Stimulated activated CD8-positive, alpha-beta memory T cell treated with anti-CD3 and anti-CD28 coated beads, Interleukin-15, amount 100 ng/mL, for 24 hours (primary cell): ENCODE data around the gene PRTN3.
"Not testable (repeated sequence)": the region's sequence is repeated elsewhere in the genome, so short reads cannot be mapped to it uniquely, and the experiment has no call there.

ENCODE experiments used
- DNase-seq: peaks from one replicate; pipeline ENCODE4 v3.0.0-alpha.2; 2020; ENCODE audit warnings: low read depth

Gene PRTN3

DNA sequence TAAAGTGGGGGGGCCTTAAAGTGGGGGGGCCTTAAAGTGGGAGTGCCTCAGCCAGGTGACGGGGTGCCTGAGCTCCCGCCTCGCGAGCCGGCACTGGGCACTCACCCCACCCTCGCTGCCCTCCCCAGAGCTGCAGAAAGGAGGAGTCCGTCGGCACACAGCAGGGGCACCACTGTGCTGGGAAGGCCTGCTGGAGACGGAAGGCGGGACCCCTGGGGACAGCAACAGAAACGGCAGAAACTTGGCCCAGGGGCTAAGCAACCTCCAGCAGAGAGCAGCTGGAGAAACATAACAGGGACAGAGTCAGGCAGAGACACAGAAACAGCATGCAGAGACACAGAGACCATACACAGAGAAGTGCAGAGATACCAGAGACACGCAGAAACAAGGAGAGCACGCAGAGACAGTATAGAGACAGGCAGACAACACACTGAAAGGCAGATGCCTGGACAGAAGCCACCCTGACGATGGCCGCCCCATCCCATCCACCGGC lies 26.5 kb downstream of the PRTN3 start:
- no peak for DNase-seq

DNA sequence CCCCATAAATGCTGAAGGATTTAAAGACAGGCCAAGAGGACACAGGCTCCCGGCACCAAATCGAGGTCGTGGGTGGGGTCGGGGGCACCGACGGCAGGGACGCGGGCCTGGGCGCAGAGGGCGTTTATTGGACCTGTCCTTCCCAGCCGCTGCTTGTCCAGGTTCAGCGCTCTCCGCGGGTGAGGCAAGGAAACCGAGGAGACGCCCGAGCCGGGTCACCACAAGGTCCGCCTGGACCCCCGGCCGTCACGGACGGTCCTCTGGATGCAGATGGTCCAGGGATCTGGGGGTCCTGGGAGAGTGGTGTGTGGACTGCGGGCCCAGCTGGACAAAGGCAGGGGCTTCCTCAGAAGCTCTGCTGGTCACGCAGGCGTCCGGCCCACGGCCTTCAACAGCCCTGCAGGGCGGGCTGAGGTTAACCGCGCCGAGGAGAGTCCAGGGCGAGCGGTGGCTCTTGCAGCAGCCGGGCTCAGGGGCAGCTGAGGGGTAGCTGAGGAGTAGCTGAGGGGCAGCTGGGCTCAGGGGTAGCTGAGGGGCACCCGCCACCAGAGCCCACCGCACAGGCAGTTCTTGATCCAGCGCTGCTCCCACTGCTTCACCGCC lies 27.2 kb downstream of the PRTN3 start:
- DNase-seq = no peak

DNA sequence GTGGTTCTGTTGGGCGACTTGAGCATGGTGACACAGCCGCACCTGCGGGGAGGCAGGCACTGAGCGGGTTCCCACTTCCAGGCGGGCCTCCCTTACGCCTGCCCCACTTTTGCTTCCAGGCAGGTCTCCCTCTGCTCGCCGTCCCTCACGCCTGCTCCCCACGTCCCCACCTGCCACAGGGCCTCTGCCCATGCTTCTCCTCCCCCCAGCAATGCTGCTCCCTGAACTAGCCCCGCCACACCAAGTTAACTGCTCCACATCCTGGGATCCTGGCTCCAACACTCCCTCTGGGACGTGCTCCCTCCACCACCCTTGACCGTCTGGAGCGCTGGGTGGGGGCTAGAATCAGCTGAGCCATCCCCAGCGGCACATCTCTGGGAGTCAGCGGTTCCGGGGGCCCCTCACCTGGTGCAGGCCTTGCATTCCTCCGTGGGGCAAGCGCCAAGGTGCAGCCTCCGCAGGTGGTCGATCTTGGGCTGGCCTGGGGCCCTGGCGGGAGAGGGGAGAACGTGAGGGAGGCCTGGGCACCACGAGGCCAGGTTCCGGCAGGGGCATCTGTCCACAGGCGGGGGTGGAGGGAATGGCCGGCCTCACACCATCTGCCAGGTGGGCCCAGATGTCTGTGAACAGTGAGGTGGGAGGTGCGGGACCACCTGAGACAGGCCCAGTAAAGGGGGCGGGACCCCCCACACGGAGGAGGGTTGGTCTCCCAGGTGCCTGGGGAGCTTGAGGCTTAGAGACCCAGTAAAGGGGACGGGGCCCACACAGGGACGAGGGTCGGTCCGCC lies 27.9 kb downstream of the PRTN3 start:
- no peak for DNase-seq

DNA sequence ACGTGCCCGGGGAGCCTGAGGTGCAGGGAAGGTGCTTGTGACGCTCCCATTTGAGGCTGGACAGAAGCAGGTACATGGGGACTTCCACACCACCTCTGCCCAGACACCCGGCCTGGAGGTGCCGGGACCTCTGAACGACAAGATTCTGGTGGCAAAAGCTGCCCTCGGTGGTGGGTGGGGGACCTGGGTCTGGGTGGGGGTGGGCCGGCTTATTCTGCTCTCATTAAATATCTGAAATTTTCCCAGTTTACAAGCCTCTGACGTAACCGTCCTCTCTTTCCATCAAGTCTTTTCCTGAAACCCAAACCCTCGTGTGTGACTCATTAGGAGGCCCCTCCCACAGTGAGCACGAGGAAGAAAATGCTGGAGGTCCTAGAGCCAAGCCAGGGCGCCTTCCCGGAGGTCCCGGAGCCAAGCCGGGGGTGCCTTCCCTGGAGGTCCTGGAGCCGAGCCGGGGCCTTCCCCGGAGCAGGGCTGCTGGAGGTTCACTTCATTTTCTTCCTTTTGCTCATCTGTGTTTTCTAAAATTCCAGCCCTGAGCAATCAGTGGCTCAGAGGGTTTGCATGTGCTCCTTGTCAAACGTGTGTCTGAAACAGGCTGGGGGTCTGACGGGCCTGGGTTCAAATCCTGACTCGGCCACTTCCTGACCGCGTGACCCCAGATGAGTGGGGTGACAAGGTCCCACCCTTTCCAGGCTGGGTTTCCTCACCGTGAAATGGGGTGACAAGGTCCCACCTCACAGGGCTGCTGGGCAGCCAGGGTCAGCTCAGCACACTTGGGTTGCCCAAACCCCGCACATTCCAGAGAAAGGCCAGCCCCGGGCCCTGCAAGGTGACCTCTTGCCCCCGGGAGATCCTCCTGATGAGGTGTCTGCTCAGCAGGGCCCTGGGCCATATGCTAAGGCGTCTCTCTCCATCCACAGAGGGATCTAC lies 28.7 kb downstream of the PRTN3 start:
- DNase-seq = no peak

DNA sequence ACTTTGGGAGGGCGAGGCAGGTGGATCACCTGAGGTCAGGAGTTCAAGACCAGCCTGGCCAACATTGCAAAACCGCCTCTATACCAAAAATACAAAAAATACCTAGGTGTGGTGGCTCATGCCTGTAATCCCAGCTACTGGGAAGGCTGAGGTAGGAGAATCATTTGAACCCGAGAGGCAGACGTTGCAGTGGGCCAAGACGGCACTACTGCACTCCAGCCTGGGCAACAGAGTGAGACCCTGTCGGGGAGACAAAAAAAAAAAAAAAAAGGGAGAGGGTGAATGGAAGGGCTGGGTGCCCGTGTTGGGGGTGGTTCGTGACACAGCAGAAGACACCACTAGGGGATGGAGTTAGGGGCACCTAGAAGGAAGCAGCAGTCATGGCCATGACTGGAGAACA lies 29.5 kb downstream of the PRTN3 start:
- DNase-seq = no peak

DNA sequence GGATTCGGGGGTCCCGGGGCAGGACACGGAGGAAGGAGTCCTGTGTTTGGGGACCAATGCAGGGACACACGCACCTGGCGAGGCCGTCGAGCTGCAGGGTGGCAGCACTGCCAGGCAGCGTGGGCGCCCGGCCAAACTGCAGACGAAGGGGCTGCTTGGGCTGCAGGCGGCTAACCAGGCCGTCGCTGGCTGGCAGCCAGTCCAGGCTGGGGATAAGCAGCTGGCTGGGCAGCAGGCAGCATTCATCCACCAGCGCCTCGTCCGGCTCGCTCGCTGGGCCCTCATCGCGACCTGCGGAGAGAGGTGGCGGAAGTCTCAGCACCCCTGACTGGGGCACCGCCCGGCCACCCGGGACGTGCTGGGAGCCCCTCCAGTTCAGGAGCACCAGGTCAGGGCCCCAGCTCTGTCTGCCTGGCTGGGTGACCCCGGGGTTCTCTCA lies 30.2 kb downstream of the PRTN3 start:
- no peak for DNase-seq

DNA sequence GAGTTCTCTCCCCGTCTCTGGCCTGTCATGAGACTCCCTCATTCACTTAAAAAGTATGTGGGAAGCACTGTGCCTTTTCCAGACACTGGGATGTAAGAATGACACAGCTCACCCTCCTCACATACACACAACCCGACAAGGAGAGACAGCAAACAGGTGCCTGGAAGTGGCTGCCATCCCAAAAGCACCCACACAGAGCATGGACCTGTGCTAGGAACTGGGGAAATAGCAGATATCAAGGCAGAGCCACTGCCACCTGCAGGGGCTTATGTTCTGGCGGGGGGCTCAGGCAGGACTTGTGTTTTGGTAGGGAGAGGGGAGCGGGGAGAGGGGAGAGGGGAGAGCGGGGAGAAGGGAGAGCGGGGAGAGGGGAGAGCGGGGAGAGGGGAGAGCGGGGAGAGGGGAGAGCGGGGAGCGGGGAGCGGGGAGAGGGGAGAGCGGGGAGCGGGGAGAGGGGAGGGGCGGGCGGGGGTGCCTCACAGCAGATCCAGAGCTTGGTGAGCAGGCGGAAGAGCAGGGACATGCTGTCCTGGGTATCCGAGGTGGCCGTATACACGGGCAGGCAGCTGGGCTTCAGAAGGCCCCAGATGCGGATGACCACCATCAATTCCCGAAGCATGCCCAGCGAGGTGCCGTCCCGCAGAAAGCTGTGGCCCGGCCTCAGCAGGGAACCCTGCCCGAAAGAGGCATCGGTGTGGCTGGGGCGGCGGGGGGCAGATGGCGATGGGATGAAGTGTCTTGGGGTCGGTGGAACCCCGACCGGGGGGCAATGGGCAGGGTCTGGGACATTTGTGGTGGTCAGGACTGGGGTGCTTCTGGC lies 30.9 kb downstream of the PRTN3 start:
- no peak for DNase-seq

DNA sequence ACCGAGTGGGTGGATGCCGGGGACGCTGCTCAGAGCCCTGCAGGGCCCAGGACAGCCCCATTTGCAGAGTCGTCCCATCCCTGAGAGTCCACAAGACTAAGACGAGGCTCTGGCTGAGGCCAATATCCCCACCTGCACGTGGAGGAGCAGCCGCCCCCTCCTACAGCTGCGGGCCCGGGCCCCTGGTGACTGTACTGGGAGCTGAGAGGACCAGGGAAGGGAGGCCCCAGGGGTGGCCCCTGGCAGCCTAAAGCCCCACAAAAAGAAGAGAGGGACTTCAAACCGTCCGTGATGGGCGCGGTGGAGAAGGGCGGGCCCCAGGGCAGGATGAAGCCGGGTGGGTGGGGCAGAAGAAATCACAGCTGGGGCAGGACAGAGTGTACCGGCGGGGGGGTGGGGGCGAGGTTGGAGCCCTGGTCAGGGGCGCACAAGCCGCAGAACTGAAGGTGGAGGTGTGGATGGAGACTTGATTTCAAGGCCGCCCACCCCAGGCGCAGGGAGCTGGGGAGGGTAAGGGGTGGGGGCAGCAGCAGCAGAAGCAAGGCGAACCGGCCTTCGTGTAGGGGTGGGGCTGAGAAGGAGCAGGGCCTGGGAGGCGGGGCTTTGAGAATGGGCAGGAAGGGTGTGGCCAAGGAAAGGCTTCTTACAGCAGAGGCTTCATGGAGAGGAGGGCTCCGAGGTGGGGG lies 31.6 kb downstream of the PRTN3 start:
- peak; percentile 28 for DNase-seq

DNA sequence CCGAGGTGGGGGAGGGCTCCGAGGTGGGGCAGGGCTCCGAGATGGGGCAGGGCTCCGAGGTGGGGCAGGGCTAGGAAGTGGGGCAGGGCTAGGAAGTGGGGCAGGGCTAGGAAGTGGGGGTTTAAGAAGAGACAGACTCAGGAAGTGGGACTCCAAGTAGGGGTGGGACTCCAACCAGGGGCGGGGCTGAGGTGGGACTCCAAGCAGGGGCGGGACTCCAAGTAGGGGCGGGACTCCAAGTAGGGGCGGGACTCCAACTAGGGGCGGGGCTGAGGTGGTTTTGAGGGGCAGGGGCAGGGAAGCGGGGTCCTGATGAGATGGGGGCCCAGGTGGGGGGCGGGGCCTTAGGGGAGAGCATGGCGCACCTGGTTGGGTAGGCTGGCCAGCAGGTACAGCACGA lies 32.3 kb downstream of the PRTN3 start:
- DNase-seq = no peak

DNA sequence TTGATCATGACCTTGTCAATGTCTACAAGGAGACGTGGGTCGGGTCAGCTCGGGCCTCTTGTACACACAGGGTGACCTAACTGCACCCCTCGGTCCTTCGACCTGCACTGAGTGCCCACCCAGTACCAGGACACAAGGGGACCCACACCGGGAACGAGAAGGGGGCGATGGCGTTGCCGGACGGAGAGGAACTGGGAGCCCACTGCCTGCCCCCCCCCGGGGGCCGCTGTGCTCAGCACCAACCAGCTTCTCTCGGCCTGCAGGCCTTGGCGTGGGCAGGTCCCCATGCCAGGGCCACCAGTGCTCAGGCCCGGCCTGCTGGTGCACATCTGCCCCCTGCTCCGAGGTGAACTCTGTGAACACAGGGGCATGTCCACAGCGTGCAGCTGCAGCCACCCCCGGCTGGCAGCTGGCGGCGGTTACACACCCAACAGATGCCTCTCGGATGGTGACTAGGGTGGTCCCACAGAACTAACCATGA lies 32.8 kb downstream of the PRTN3 start:
- no peak for DNase-seq

DNA sequence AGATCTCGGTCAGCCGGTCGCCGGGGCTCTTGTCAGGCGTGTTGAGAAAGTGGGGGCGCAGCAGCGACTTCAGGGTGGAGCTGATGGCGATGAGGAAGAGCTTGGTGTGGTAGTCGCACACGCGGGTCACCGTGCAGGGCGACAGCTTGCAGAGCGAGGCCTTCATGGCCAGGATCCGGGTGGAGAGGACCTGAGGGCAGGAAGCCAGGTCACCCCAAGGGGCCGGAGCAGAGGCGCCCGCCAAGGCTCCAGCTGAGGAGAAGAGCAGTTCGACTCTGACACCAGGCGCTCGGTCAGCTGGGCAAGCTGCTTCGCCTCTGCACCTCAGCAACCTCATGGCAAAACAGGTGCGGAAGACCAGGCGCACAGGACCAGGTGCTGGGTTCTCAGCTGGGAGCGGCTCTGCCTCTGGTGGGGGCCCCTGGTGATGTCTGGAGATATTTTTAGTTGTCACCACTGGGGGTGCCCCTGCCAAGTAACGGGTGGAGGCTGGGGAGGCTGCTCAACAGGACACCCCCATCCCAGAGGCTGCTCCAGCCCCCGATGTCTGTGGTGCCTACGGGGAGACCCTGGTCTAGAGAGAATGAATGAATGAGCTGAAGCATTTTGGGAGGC lies 34.6 kb downstream of the PRTN3 start:
- DNase-seq = no peak

DNA sequence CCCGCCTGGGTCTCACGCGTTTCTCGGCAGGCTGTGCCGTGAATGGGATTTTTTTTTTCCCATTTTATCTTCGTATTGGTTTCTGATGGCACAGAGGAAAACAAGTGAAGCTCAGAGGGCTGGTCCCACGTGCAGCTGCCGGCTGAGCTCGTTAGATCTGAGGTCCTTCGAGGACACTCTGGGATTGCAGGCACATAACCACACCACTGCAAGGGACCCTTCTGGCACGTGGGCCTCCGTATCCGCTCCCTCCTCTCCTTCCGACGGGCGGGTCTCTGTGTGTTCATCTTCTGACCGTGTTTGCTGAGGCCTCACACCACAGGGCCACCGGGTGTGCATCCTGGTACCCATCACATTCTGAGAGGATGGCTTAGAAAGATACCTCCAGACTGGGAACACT lies 35.3 kb downstream of the PRTN3 start:
- DNase-seq = no peak

DNA sequence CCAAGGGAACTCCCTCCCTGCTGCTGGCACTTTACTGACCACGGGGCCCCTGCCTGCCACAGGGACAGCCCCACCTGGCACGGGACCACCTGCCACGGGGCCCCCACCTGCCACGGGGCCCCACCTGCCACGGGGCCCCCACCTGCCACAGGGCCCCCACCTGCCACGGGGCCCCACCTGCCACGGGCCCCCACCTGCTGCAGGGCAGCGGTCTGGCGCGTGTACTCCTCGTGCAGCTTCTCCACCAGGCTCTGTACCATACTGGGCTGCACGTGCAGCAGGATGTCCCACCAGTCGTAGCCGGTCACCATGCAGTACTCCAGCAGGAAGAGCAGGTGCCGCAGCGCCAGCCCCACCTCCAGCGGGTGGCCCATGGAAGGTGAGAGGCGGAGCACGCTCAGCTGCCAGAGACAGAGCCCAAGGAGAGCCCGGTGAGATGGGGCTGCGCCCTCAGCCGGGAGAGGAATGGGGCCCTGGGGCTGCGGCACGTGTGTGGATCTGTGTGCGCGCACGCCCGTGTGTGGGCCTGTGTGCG lies 36.0 kb downstream of the PRTN3 start:
- no peak for DNase-seq

DNA sequence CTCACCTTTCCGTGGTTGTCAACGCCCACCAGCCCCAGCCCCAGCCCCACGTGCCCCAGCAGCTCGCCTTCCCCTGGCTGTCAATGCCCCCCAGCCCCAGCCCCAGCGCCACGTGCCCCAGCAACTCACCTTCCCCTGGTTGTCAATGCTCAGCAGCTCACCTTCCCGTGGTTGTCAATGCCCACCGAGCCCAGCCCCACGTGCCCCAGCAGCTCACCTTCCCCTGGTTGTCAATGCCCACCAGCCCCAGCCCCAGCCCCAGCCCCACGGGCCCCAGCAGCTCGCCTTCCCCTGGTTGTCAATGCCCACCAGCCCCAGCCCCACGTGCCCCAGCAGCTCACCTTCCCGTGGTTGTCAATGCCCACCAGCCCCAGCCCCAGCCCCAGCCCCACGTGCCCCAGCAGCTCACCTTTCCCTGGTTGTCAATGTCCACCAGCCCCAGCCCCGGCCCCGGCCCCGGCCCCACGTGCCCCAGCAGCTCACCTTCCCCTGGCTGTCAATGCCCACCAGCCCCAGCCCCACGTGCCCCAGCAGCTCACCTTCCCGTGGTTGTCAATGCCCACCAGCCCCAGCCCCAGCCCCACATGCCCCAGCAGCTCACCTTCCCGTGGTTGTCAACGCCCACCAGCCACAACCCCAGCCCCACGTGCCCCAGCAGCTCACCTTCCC lies 37.3 kb downstream of the PRTN3 start:
- not testable (repeated sequence) for DNase-seq

DNA sequence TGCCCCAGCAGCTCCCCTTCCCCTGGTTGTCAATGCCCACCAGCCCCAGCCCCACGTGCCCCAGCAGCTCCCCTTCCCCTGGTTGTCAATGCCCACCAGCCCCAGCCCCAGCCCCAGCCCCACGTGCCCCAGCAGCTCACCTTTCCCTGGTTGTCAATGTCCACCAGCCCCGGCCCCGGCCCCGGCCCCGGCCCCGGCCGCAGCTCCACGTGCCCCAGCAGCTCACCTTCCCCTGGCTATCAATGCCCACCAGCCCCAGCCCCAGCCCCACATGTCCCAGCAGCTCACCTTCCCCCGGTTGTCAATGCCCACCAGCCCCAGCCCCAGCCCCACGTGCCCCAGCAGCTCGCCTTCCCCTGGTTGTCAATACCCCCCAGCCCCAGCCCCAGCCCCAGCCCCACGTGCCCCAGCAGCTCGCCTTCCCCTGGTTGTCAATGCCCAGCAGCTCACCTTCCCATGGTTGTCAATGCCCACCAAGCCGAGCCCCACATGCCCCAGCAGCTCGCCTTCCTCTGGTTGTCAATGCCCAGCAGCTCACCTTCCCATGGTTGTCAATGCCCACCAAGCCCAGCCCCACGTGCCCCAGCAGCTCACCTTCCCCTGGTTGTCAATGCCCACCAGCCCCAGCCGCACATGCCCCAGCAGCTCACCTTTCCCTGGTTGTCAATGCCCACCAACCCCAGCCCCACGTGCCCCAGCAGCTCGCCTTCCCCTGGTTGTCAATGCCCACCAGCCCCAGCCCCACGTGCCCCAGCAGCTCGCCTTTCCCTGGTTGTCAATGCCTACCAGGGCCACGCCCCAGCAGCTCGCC lies 38.2 kb downstream of the PRTN3 start:
- not testable (repeated sequence) for DNase-seq

DNA sequence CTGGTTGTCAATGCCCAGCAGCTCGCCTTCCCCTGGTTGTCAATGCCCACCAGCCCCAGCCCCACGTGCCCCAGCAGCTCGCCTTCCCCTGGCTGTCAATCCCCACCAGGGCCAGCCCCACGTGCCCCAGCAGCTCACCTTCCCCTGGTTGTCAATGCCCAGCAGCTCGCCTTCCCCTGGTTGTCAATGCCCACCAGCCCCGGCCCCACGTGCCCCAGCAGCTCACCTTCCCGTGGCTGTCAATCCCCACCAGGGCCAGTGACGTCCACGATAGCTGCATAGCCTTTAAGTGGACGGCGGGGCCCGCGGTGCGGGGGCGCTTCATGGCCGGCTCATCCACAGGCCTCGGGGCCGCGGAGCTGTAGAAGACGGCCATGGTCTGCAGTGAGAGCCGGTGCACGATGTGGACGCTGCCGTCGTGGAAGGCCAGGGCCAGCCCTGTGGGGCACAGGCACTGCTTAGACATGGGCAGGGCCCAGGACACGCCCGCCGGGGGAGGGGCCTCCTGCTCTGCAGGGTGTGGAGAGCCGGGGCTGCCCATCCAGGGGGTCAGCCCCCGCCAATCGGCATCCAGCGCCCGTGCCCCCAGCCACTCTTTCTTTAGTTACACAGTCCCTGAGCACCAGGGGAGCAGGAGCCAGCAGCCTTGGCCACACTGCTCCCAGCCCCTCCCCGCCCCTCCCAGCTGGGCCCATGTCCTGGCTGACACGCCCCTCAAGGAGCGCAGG lies 39.1 kb downstream of the PRTN3 start:
- no peak for DNase-seq

DNA sequence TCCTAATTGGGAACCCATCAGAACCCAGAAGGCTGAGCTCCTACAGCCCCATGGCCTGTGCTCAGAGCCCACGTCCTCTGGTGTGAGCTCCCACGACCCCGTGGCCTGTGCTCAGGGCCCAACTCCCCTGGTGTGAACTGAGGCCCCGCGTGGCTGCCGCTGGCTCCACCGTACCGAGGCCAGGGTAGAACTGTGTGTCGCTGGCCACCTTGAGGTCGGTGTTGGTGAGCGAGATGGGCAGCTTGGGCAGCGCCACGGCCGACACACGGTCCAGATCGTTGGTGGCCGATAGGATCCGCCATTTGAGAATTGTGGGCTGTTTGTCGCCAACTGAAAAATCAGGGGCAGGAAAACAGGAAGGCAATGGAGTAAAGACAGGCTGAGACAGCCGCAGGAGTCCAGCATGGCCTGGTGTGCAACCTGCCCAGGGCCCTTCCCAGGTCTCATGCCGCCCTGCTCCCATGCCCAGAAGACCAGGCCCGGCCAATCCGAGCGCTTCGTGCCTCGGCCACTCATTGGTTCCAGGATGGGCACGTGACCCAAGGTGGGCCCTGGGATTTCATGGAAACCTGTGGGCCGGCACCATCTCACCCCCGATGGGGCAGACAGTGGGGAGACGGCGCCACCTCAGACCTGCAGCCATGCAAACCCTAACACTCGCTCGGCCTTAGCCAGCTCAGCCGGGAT lies 40.7 kb downstream of the PRTN3 start:
- DNase-seq = no peak
